Dermis microvascular lymphatic vessel endothelial cell (primary cell): Measurements from ENCODE around the gene RETSAT. TPM values are rescaled to one million over a fixed set of nuclear protein-coding genes. Genes with fewer than 3 reads are reported as not detected.

Experiments
- DNase-seq, 2 donors: peaks; one replicate each; pipeline versions ENCODE4 v3.0.0 to v3.0.0-alpha.2; 2010; ENCODE audit warnings: low read depth in 2 of 2
- total RNA-seq: library from RNA; depleted of rRNA; stranded (reverse); fragments of >200 nt; gene quantifications from 2 replicates; pipeline ENCODE4 v1.2.1, GENCODE V29; 2014

Gene RETSAT
- total RNA-seq, 1 donor from 2014 or later: 51.6 TPM

- peak in 1 of 2 donors; percentile 50 for DNase-seq
These were observed 45.3 kb downstream of the RETSAT start for GRCh38 chr2:85308896-85309555.

GRCh38 chr2:85308201-85308600 lies 46.1 kb downstream of the RETSAT start:
- no peak for DNase-seq

GRCh38 chr2:85307527-85307897 lies 46.8 kb downstream of the RETSAT start:
- no peak for DNase-seq

- DNase-seq: no peak
These were observed 50.4 kb downstream of the RETSAT start for GRCh38 chr2:85303780-85304531.

GRCh38 chr2:85302121-85302520 lies 52.2 kb downstream of the RETSAT start:
- no peak for DNase-seq

Other genes with a start within 250 kb of the RETSAT start
- gene TCF7L1, start 221.1 kb downstream of the RETSAT start, total RNA-seq: 4.2 and 6.2 TPM in 2 replicates
- gene TGOLN2, start 26.5 kb downstream of the RETSAT start, total RNA-seq: 56.1 and 70.3 TPM in 2 replicates
- 6.9 and 9.6 TPM in 2 replicates for gene ELMOD3, start 241 bp upstream of the RETSAT start, total RNA-seq
- 62.4 and 63.6 TPM in 2 replicates for gene CAPG, start 55.8 kb upstream of the RETSAT start, total RNA-seq
- under 0.01 TPM in 2 replicates for gene SH2D6, start 64.2 kb upstream of the RETSAT start, total RNA-seq
- gene MAT2A, start 184.6 kb upstream of the RETSAT start, total RNA-seq: 89.1 and 116 TPM in 2 replicates
- 27.3 and 40.0 TPM in 2 replicates for gene GGCX, start 207.0 kb upstream of the RETSAT start, total RNA-seq
- gene VAMP8, start 223.1 kb upstream of the RETSAT start, total RNA-seq: 2.8 and 5.9 TPM in 2 replicates
- gene VAMP5, start 229.9 kb upstream of the RETSAT start, total RNA-seq: 89.2 and 109 TPM in 2 replicates
- gene RNF181, start 241.2 kb upstream of the RETSAT start, total RNA-seq: 197 and 224 TPM in 2 replicates
- 5.8 and 14.2 TPM in 2 replicates for gene TMEM150A, start 248.2 kb upstream of the RETSAT start, total RNA-seq